Activated naive CD4-positive, alpha-beta T cell (primary cell): ENCODE data around the gene ALK.

Experiments used
- DNase-seq, 4 experiments: peaks; one replicate each; lab custom pipeline; 2025; lab: John Stamatoyannopoulos, UW

The ALK gene

GRCh38 chr2:29526587-29527586 lies 394.5 kb downstream of the ALK start:
- DNase-seq: no peak

DNA sequence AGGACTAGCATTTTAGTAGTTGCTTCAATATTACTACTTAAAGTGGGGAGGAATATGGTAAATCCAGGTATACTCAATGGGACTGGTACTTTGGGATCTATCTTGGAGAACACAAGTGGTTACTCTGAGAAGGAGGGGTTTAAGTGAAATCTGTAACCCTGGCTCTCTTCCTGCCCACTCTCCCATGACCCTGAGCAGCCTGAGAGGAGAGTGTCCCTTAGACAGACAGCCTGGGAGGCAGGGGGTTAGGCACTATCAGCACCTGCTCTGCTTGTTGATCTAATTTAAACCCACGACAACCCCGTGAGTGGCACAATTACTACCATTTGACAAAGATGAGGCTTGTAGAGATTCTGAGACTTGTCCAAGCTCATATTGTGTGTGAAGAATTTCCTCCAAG lies 395.5 kb downstream of the ALK start:
- DNase-seq: no peak

- no peak for DNase-seq
Observed at GRCh38 chr2:29524652-29525051, 396.7 kb downstream of the ALK start.

DNA sequence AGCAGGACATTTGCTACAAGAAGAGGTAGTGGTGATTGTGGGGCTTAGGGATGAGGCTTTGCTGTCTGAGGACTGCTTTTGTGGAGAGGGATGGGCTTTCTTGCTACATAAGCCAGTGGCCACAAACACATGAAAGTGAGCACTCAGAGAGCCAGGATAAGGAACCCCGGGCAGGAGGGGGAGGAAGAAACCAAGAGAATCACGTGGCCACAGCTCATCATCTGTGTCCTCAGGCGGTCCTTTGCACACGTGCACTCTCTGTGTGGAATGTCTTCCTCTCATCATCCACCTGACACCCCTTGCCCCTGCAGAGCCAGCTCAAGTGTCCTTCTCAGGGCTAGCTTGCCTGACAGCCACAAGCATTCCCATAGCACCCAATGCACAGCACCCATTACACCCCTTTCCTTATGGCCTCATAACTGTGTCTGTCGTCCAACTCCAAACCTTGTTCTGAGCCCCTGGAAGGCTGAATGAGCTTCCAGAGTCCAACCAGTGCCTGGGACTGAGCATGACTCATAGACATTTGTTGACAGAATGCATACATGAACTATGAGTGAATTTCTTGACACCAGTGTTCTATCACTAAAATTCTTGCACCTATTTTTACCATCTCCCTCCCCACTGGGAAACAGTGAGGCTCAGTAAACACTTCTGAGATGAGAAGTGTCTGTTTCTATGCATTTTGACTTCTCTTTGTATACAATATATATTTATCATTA lies 398.3 kb downstream of the ALK start:
- no peak for DNase-seq

- DNase-seq: no peak
Observed at GRCh38 chr2:29520001-29520400, 401.4 kb downstream of the ALK start.

GRCh38 chr2:29519338-29519925 lies 402.0 kb downstream of the ALK start:
- DNase-seq: no peak

DNA sequence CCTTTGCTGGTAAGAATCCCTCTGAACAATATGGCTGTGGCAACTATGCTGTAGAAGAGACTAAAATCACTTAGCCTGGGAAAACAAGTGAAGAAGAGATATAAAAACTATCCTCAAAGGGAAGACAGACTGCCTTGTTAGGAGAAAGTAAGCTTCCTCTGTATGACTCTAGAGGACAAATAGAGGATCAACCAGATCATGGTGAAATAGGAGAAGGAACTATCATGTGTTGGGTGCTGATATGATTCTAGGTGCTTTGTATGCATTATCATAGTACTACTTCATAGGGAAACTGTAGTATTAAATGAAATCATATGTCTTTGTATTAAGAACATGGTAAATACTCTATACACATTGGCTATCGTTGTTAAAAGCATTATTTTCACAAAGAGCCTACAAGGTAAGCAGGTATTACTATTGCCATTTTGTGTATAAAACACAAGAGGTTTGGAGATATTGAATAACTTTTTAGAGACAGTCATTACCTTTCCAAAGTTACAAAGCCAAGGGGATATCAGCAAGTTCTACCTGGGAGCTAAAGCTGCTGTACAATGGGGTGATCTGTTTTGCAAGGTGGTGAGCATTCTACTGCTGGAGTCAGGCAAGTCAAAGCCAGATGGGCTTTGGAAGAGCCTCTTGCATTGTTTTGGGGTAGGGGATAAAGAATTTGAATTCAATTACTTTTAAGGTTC lies 402.6 kb downstream of the ALK start:
- DNase-seq: no peak

- no peak for DNase-seq
Observed at GRCh38 chr2:29518010-29518409, 403.4 kb downstream of the ALK start.

DNA sequence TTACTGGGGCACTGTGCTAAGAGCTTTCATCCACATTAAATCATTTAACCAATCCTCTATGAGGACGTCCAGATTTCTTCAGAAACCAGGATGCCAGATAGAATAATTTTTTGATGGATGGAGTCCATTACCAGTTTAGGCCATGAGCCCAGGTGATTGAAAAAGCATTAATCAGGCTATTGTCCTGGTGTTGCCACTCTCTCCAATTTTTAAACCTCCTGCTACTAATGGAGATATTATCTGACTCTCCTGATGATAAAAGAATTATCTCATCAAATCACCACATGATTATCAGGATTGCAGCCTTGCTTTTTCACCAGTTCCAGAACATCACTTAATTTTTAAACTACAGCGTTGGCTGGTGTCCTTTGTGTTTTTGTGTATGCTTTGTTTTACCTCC lies 404.0 kb downstream of the ALK start:
- no peak for DNase-seq

- DNase-seq: no peak
Observed at GRCh38 chr2:29516767-29517166, 404.6 kb downstream of the ALK start.

GRCh38 chr2:29509878-29510277 lies 411.5 kb downstream of the ALK start:
- no peak for DNase-seq

DNA sequence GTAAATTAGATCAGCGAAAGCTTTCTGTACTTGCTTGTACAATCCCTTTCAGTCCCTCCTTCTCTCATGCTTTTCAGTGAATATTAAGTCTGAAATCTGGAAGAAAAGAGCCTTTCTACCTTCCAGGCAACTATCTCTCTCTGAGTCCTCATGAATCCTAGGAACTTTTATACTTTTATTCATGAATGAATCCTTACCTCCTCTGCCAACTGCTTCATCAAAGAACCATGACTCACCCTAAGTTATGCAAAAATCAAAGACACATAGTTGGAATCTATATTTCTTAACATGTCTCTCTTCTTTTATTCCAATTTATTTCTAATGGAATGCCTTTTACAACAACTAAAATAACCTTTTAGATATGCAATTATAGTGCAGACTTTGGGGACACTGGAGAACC lies 412.0 kb downstream of the ALK start:
- no peak for DNase-seq

- no peak for DNase-seq
Observed at GRCh38 chr2:29504746-29505145, 416.6 kb downstream of the ALK start.

DNA sequence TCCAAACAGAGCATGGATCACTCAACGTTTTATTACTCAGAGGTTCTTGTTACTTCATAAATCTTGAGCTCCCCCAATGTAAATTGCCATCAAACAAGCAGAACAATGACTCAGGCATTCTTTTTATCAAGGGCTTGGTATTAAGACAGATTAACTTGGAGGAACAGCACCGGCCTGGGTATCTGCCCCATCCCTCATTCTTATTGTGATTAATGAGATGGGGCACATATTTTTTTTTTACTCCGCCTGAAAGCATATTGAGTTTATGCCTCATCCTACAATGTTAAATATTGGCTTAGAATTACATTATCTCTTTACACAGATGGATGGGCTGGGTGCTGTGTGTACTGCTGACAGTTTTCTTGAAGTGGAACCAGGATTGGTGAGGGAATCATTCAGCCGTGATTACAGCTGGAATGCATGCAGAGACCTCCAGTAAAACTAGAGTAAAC lies 418.9 kb downstream of the ALK start:
- no peak for DNase-seq

DNA sequence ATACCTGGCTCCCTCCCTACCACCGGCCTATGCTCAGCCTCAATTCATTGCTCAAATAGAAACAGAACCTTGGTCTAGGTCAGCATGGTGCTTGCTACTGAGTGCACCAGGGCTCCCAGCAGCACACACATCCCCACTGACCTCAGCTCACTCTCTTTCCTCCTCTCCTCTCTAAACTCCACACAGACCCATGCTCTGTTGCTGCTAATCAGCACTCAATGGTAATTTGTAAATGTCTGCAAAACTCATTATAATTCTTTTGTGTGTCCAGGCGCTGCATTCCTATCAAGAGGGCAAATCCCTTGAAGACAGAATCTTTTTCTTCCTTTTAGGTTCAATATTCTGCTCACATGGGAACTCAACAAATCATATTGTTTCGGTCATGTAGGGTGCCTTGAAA lies 424.0 kb downstream of the ALK start:
- no peak for DNase-seq

DNA sequence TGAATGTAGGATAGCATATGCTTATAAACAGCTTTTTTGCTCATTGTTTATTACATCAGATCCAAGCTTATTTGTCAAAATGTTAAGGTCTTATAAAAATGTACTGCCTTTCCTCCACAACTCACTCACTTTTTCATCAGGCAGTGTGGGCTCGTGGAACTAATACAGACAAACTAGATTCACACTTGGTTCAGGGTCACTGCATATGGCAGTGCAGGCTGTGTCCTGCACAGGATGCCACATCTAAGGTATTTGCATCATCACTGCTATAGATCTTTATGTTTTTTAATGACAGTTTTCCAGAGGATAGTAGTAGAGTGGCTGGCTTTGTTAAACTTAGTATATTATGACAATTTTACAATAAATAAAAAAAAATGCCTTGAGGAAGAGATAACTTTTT lies 425.2 kb downstream of the ALK start:
- DNase-seq: no peak

DNA sequence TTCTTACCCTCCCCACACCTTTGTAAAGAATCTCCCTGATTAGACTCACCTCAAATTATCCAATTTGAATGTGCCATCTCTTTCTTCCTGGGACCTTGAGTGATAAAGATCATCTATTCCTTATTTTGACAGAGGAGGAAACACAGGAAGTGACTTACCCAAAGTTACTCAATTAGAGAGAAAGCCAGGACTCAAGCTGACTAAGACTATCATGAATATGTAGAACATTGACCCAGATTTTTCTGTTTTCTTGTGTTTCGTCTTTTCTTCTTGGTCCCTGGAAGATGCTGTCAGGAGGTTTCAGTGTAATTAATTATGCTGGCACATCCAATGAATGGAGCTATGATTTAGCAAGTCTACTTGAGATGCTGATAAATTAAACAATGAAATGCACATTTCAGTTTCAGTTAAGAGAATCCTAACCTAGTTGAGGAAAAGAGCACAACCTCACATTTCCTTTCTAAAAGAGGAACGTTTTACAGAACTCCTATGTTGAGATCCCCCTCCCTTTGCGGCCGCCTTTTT lies 425.8 kb downstream of the ALK start:
- no peak for DNase-seq

GRCh38 chr2:29495068-29495467 lies 426.3 kb downstream of the ALK start:
- no peak for DNase-seq

DNA sequence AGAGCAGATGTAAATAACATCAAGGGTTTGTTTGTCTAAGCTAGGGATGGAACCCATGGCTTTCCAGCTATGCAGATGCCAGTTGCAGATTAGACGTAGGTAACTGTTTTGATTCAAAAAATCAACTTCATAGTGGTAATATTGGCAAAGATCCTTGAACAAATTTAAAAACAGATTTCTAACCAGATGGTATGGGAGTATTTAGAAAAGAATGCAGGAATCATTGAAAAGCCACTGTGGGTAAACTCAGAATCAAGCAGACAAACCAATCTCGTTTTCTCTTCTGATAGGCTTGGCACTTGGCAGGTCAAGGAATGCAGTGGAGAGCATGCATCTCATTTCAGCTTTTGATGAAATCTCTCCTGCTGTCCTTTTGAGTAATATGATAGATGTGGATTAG lies 428.7 kb downstream of the ALK start:
- no peak for DNase-seq

GRCh38 chr2:29490045-29490444 lies 431.3 kb downstream of the ALK start:
- DNase-seq: no peak

GRCh38 chr2:29489568-29489967 lies 431.8 kb downstream of the ALK start:
- DNase-seq: no peak
